NCI-H2196 (cell line): ENCODE measurements around the gene CAPRIN2.
A peak's percentile ranks its signal among the peaks of the same experiment; 100 is the strongest.

ENCODE experiments used
- DNase-seq: peaks from one replicate; lab custom pipeline; 2025; ENCODE audit not compliant: unreplicated experiment; lab: John Stamatoyannopoulos, UW

The CAPRIN2 gene

GRCh38 chr12:30707613-30708342 is 47.0 kb downstream of the CAPRIN2 start:
- DNase-seq = no peak

- peak; percentile 8 for DNase-seq
These were observed 48.3 kb downstream of the CAPRIN2 start for GRCh38 chr12:30706476-30706875.

GRCh38 chr12:30701056-30701455 is 53.7 kb downstream of the CAPRIN2 start:
- DNase-seq = no peak

GRCh38 chr12:30700216-30700900 is 54.4 kb downstream of the CAPRIN2 start:
- no peak for DNase-seq

GRCh38 chr12:30698346-30698745 is 56.4 kb downstream of the CAPRIN2 start:
- no peak for DNase-seq

GRCh38 chr12:30696943-30697342 is 57.8 kb downstream of the CAPRIN2 start:
- DNase-seq = no peak

- no peak for DNase-seq
These were observed 58.3 kb downstream of the CAPRIN2 start for GRCh38 chr12:30696486-30696885.

GRCh38 chr12:30696103-30696408 is 58.7 kb downstream of the CAPRIN2 start:
- DNase-seq = no peak

GRCh38 chr12:30695199-30696102 is 59.3 kb downstream of the CAPRIN2 start, which contains the start of gene IPO8:
IPO8 (minus strand) TSS chr12:30695869; CDS start chr12:30695647, 222 bp downstream.
- DNase-seq = peak; percentile 91

- peak; percentile 23 for DNase-seq
These were observed 60.1 kb downstream of the CAPRIN2 start for GRCh38 chr12:30694412-30695198.

GRCh38 chr12:30692470-30692869 is 62.3 kb downstream of the CAPRIN2 start:
- no peak for DNase-seq

- DNase-seq = peak; percentile 33
These were observed 63.5 kb downstream of the CAPRIN2 start for GRCh38 chr12:30691122-30691879.

- DNase-seq = no peak
These were observed 67.3 kb downstream of the CAPRIN2 start for GRCh38 chr12:30687265-30687986.

- no peak for DNase-seq
These were observed 75.5 kb downstream of the CAPRIN2 start for GRCh38 chr12:30679241-30679640.

- DNase-seq = no peak
These were observed 76.5 kb downstream of the CAPRIN2 start for GRCh38 chr12:30678221-30678620.

GRCh38 chr12:30661210-30661609 is 93.5 kb downstream of the CAPRIN2 start:
- no peak for DNase-seq
